Measurements from ENCODE around the gene TMEM169.
"Not testable (repeated sequence)": the region's sequence is repeated elsewhere in the genome, so short reads cannot be mapped to it uniquely, and the experiment has no call there.

TMEM169 gene

DNA sequence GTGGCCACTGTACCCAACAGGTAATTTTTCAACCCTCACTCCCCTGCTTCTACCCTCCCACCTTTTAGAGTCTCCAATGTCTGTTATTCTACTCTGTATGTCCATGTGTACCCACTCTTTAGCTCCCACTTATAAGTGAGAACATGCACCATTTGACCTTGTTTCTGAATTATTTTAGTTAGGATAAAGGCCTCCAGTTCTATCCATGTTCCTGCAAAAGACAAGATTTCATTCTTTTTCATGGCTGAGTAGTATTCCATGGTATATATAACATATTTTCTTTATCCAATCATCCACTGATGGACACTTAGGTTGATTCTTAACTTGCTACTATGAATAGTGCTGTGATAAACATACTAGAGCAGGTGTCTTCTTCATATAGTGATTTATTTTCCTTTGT, 9.2 kb upstream of the TMEM169 start:
- DNase-seq: no peak

DNA sequence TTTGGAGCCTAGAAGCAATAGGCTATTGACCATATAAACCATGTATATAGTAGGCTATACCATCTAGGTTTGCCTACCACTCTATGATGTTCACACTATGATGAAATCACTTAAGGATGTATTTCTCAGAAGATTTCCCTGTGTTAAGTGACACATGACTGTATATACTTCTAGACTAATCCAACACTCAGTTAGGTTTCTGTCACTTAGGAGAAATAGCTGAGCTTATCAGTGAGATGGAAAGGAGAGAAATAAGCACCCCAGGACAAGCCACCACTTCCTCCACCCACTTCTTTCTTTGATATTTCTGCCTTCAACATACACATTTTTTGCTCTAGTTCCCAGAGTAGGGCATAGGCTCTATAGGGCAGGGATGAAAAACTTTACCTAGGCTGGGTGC, 7.9 kb upstream of the TMEM169 start:
- DNase-seq: no peak

- DNase-seq: no peak
Measured at GRCh38 chr2:216074380-216074779, 7.3 kb upstream of the TMEM169 start.

- no peak for DNase-seq
Measured at GRCh38 chr2:216074794-216075193, 6.9 kb upstream of the TMEM169 start.

- DNase-seq: no peak
Measured at GRCh38 chr2:216075510-216076485, 5.9 kb upstream of the TMEM169 start.

DNA sequence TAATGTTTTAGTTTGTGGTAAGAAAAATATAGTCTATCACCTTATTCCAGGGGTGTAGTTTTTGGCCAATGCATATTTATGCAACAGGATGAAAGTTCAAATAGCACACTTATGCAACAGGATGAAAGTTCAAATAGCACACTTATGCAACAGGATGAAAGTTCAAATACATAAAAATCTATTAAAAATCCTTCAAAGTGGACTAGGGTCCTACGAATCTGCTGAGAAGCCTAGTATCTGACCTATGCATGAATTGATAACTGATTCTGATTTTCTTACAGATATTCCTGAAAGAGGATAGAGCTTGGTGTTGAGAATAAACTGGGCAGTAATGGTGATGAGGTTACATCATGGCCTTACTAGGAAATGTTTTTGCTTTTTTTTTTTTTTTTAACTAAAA, 2.9 kb upstream of the TMEM169 start:
- DNase-seq: no peak

- not testable (repeated sequence) for DNase-seq
Measured at GRCh38 chr2:216080048-216080447, 1.7 kb upstream of the TMEM169 start.

DNA sequence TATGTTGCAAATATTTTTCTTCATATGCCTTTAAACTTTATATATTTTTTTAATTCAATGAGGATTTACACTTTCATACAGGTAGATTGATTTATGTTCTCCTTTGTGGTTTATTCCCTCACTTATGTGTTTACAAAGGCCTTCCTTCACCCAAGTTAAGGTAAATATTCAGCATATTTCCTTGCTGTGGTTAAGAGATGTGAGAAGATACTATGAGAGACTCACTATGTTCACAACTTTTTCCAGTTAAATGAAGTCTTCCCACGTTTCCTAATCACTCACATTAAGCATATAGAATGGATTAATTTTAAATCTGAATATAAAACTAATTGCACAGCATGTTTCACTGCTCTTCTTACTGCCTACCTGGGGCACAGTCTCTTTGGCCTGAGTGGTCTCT, 707 bp upstream of the TMEM169 start:
- DNase-seq: no peak

GRCh38 chr2:216082117-216082711, 495 bp downstream of the TMEM169 start:
- no peak for DNase-seq

DNA sequence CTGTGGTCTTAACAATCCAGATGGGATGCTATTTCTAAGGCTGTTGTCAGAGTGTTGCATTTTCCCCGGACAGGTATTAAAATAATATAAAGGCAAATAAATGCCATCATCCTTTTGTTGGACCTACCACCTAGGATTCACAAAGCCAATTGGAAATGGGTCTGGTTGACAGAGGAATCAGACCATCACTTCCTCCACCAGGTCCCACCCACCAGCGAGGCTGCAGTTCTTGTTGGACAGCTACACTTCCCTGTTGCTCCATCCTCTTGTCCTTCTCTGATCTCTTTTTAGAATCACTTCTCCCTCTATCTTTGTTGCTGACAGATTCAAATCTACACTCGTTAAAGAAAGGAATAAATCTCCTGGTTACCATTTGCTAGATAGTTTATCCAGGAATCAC, 1.1 kb downstream of the TMEM169 start:
- DNase-seq: no peak

- no peak for DNase-seq
Measured at GRCh38 chr2:216083464-216084281, 2.0 kb downstream of the TMEM169 start.

DNA sequence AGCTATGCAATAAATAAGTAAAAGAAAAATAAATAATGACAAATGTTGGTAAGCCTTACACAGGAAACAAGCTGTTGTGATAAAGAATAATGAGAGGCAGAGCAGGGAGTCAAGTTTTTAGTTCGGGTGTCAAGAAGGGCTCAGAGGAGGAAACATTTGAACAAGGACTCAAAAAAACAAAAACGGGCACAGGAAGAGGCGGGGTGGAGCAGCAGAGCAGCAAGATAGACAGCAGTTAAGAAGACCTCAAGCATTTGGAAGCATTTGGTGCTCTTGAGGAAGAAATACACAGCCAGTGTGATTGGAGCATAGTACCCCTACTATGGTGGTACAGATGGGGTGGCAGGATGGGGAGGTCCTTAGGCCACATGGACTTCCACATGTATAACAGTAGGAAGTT, 2.8 kb downstream of the TMEM169 start:
- no peak for DNase-seq

- no peak for DNase-seq
Measured at GRCh38 chr2:216086207-216086893, 4.6 kb downstream of the TMEM169 start.

- DNase-seq: no peak
Measured at GRCh38 chr2:216090369-216090786, 8.7 kb downstream of the TMEM169 start.

- DNase-seq: no peak
Measured at GRCh38 chr2:216092646-216093045, 10.9 kb downstream of the TMEM169 start.

GRCh38 chr2:216094701-216095100, 13.0 kb downstream of the TMEM169 start:
- DNase-seq: no peak

- DNase-seq: no peak
Measured at GRCh38 chr2:216098421-216099334, 17.0 kb downstream of the TMEM169 start.

DNA sequence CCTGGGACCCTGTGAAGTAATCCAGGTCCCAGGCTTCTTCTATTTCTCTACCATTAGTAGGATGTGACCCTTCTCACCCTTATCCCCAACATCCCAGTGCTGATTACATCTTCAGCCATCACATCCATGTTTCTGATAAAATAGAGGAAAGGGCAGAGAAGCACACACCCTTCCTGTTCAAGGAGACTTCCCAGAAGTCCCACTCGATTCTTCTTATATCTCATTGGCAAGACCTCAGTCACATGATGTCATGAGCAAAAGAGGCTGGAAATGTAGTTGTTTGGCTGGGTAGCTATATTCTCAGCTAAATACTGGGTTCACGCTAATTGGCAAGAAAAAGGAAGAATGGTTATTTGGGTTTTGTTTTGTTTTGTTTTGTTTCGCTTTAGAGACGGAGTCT, 19.4 kb downstream of the TMEM169 start:
- no peak for DNase-seq

GRCh38 chr2:216103213-216103612, 21.5 kb downstream of the TMEM169 start:
- no peak for DNase-seq

DNA sequence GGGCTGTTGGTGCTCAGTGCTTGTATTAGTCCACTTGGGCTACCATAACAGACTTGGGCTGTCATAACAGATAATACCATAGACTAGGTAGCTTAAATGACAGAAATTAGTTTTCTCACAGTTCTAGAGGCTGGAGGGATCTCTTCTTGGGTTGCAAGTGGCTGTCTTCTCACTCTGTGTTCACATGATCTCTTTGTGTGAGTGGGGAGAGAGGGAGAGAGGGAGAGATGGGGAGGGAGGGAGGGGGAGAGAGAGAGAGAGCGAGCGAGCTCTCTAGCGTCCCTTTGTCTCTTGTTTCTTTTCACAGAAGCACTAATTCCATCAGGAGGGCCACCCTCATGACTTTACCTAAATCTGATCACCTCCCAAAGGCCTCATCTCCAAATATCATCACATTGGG, 23.0 kb downstream of the TMEM169 start:
- no peak for DNase-seq

DNA sequence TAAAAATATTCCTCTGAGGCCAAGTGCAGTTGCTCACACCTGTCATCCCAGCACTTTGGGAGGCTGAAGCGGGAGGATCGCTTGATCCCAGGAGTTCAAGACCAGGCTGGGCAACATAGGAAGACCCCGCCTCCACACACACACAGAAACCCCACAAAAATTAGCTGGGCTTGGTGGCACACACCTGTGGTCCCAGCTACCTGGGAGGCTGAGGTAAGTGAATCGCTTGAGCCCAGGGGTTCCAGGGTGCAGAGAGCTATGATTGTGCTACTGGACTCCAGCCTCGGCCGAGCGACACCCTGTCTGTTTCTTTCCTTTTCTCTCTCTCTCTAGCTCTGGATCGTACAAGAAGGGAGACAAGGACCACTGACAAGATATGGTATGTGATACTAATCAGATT, 25.6 kb downstream of the TMEM169 start:
- no peak for DNase-seq

- no peak for DNase-seq
Measured at GRCh38 chr2:216107760-216108159, 26.0 kb downstream of the TMEM169 start.
